Endothelial cell of umbilical vein (primary cell): Measurements from ENCODE around the gene RAD51B. TPM values are rescaled to one million over a fixed set of nuclear protein-coding genes. Genes with fewer than 3 reads are reported as not detected.

Source experiments
- BruUV-seq: library from RNA; stranded (reverse); fragments of 400-500 nt; replicated peaks from 2 replicates; lab custom pipeline; 2021; lab: Mats Ljungman, UMichigan
- CTCF ChIA-PET: fragments of 300-600, 350-600 bp; sonication (Branson Sonifier 250); formaldehyde crosslinking; loops from one replicate; lab custom pipeline; 2021; ENCODE audit warnings: antibody characterized with exemption, inconsistent platforms; lab: Charles Lee
- POLR2A ChIA-PET: fragments of 300-600, 350-600 bp; sonication (Branson Sonifier 250); formaldehyde crosslinking; loops from one replicate; lab custom pipeline; 2021; ENCODE audit warnings: antibody characterized with exemption, inconsistent platforms; lab: Charles Lee
- DNase-seq: peaks from one replicate; pipeline ENCODE4 v3.0.0-alpha.2; 2011; ENCODE audit warnings: low read depth, low spot score
- FAIRE-seq: peaks from 2 replicates; lab custom pipeline; 2011; peaks lifted over from hg19 to GRCh38; lab: Jason Lieb, UNC
- H2AFZ ChIP-seq: 2 replicates; pipeline ENCODE4 v1.6.0; 2012; ENCODE audit warnings: low read depth, low read length, control low read depth, inconsistent platforms
- H3K27ac ChIP-seq: 2 replicates; pipeline ENCODE4 v1.5.1; 2011; ENCODE audit warnings: low read depth, mild to moderate bottlenecking, control low read depth, low read length, moderate library complexity; ENCODE audit not compliant: insufficient read depth
- H3K27me3 ChIP-seq, 2 experiments: 2 replicates each; pipeline versions ENCODE4 v1.6.0 to v1.6.1; 2011; ENCODE audit warnings: low read length in 2 of 2, mixed read lengths in 1 of 2; ENCODE audit not compliant: control insufficient read depth in 2 of 2, insufficient read depth in 2 of 2
- H3K36me3 ChIP-seq, 2 experiments: 2 replicates in 1 of 2; 3 replicates in 1 of 2; pipeline ENCODE4 v1.5.1; 2011; ENCODE audit warnings: low read length in 2 of 2, mild to moderate bottlenecking in 1 of 2, moderate library complexity in 1 of 2; ENCODE audit not compliant: control insufficient read depth in 2 of 2, insufficient read depth in 2 of 2; ENCODE audit errors: extremely low read depth in 1 of 2
- H3K4me1 ChIP-seq: 3 replicates; pipeline ENCODE4 v1.5.1; 2011; ENCODE audit warnings: mild to moderate bottlenecking, low read length; ENCODE audit not compliant: control insufficient read depth, insufficient read depth; ENCODE audit errors: extremely low read depth
- H3K4me2 ChIP-seq: 2 replicates; pipeline ENCODE4 v1.6.1; 2011; ENCODE audit warnings: low read length, control low read depth, mixed read lengths; ENCODE audit not compliant: insufficient read depth
- H3K4me3 ChIP-seq, 3 experiments: fragments of 200-600 bp in 1 of 3; sonication (generic), shearing (Covaris generic) in 1 of 3; replicated peaks in 1 of 3; 2 replicates each; pipeline ENCODE4 v1.5.1; 2011 to 2016; ENCODE audit warnings: control low read depth in 3 of 3, low read length in 3 of 3, mild to moderate bottlenecking in 2 of 3, inconsistent platforms in 1 of 3, low read depth in 1 of 3, moderate library complexity in 1 of 3; ENCODE audit not compliant: insufficient read depth in 1 of 3
- H3K79me2 ChIP-seq: 2 replicates; pipeline ENCODE4 v1.6.0; 2012; ENCODE audit warnings: low read length, inconsistent platforms; ENCODE audit not compliant: control insufficient read depth, insufficient read depth
- H3K9ac ChIP-seq: replicated peaks from 2 replicates; pipeline ENCODE3; 2011; ENCODE audit warnings: low read length, control low read depth; ENCODE audit not compliant: insufficient read depth; ENCODE audit errors: extremely low read depth
- H3K9me1 ChIP-seq: replicated peaks from 3 replicates; pipeline ENCODE4 v1.6.0; 2011; ENCODE audit warnings: mild to moderate bottlenecking, low read length; ENCODE audit not compliant: control insufficient read depth, insufficient read depth; ENCODE audit errors: extremely low read depth
- H3K9me3 ChIP-seq: replicated peaks from 2 replicates; pipeline ENCODE4 v1.5.1; 2012; ENCODE audit warnings: low read length, inconsistent platforms; ENCODE audit not compliant: control insufficient read depth, insufficient read depth
- H4K20me1 ChIP-seq: replicated peaks from 2 replicates; pipeline ENCODE3; 2011; ENCODE audit warnings: mild to moderate bottlenecking, low read length; ENCODE audit not compliant: control insufficient read depth, insufficient read depth; ENCODE audit errors: extremely low read depth
- EZH2 ChIP-seq: IDR thresholded peaks from 2 replicates; pipeline ENCODE4 v1.6.1; 2012; ENCODE audit warnings: borderline replicate concordance, low read depth, mild to moderate bottlenecking, moderate library complexity, low read length, inconsistent platforms; ENCODE audit not compliant: severe bottlenecking
- FOS ChIP-seq: IDR thresholded peaks from 2 replicates; pipeline ENCODE4 v1.6.1; 2011; ENCODE audit warnings: mild to moderate bottlenecking, low read length, moderate library complexity, borderline replicate concordance; ENCODE audit not compliant: insufficient read depth
- GATA2 ChIP-seq: IDR thresholded peaks from 2 replicates; pipeline ENCODE4 v1.7.0; 2011; ENCODE audit warnings: low read depth, mild to moderate bottlenecking, moderate library complexity, mixed read lengths, low read length; ENCODE audit not compliant: insufficient read length, insufficient read depth
- JUN ChIP-seq: IDR thresholded peaks from 2 replicates; pipeline ENCODE4 v1.6.1; 2011; ENCODE audit warnings: borderline replicate concordance, low read depth; ENCODE audit not compliant: insufficient read length, insufficient read depth
- MYC ChIP-seq: IDR thresholded peaks from one replicate; pipeline ENCODE4 v1.6.1; 2011; ENCODE audit warnings: mild to moderate bottlenecking, low read depth, low read length
- POLR2A ChIP-seq: IDR thresholded peaks from 2 replicates; pipeline ENCODE4 v1.6.1; 2012; ENCODE audit warnings: low read depth, mild to moderate bottlenecking, control low read depth, low read length
- dilution Hi-C: fragments of 300-500 bp; cut with MboI; formaldehyde crosslinking; loops from one replicate; pipeline ENCODE4 v1.15.0; 2019; ENCODE audit warnings: low sequenced_read_pairs; ENCODE audit not compliant: extremely low pct_ligation_motif_present
- intact Hi-C: fragments of 100-400 bp; cut with micrococcal nuclease; formaldehyde crosslinking; loops from one replicate; pipeline ENCODE4 v1.10.0; 2022
- polyA plus RNA-seq, 4 experiments: library from polyadenylated mRNA; depleted of rRNA in 3 of 4; stranded (reverse) in 3 of 4; unstranded in 1 of 4; fragments of >200 nt; gene quantifications; 2 replicates each; pipeline versions ENCODE4 v1.2.1 to v1.2.3, GENCODE V29; 2011 to 2012; ENCODE audit warnings: missing spikeins in 1 of 4
- total RNA-seq: library from RNA; stranded (reverse); gene quantifications from 2 replicates; pipeline ENCODE4 v1.2.3, GENCODE V29; 2021
- TF ChIP-seq, protein P1 (sequence below), 2 donors: IDR thresholded peaks; 1 replicate in 1 of 2; 2 replicates in 1 of 2; pipeline ENCODE4 v1.5.1; 2011; ENCODE audit warnings: low read length in 2 of 2, mild to moderate bottlenecking in 2 of 2, moderate library complexity in 2 of 2, control low read depth in 1 of 2, inconsistent platforms in 1 of 2, low read depth in 1 of 2; ENCODE audit not compliant: insufficient read depth in 1 of 2; ENCODE audit errors: extremely low read depth in 1 of 2
- TF ChIP-seq, protein P2 (sequence below): IDR thresholded peaks from 2 replicates; pipeline ENCODE4 v1.6.1; 2011; ENCODE audit not compliant: insufficient read depth, insufficient read length

RAD51B gene
- total and polyA plus RNA-seq, 2 donors (not counting 3 experiments of a cell fraction or from before 2014, with no cell fraction given) = 3.9 to 19.0 TPM

DNA sequence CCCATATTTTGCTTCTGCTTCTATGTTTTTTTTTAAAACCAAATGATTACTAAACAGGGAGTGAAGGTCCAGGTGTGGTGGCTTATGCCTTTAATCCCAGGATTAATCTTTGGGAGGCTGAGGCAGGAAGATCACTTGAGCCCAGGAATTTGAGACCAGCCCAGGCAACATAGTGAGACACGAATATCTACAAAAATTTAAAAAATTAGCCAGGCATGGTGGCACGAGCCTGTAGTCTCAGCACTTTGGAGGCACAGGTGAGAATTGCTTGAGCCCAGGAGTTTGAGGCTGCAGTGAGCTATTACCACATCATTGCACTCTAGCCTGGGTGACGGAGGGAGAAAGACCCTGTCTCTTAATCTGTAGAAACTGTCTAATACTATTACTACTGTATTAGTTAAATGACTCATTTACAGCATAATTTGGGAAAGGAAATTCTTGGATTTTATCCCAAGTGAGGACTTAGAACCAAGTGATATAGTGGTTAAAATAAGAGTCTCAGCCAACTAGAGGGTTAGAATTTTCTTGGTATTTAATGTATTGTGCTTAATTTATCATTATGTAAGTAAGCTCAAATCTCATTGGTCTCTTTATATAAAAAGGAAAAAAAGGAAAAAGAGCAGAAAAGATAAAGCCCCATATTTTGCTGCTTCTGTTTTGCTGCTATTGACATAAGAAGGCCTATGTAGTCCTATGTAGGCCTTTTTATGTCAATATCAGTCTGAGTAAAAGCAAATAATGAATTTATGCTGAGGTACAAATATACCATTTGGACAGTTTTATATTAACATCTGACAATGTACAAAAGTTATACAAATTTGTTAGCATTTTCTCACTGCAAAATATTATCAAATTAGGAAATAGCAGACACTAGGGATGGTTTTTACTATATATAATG lies 163.4 kb downstream of the RAD51B start:
- dilution Hi-C loops (no loop called here), intact Hi-C loops (no loop called here)
- TF ChIP-seq, protein P1, sequence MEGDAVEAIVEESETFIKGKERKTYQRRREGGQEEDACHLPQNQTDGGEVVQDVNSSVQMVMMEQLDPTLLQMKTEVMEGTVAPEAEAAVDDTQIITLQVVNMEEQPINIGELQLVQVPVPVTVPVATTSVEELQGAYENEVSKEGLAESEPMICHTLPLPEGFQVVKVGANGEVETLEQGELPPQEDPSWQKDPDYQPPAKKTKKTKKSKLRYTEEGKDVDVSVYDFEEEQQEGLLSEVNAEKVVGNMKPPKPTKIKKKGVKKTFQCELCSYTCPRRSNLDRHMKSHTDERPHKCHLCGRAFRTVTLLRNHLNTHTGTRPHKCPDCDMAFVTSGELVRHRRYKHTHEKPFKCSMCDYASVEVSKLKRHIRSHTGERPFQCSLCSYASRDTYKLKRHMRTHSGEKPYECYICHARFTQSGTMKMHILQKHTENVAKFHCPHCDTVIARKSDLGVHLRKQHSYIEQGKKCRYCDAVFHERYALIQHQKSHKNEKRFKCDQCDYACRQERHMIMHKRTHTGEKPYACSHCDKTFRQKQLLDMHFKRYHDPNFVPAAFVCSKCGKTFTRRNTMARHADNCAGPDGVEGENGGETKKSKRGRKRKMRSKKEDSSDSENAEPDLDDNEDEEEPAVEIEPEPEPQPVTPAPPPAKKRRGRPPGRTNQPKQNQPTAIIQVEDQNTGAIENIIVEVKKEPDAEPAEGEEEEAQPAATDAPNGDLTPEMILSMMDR (IDR thresholded peaks at IDR 0.05; ENCODE audit: extremely low read depth in 1 of 2, insufficient read depth in 1 of 2, low read depth in 1 of 2, low read length in 2 of 2) = no peak
- no peak for TF ChIP-seq POLR2A
- TF ChIP-seq, protein P2, sequence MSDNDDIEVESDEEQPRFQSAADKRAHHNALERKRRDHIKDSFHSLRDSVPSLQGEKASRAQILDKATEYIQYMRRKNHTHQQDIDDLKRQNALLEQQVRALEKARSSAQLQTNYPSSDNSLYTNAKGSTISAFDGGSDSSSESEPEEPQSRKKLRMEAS = no peak
- TF ChIP-seq MYC = no peak
- TF ChIP-seq EZH2 = no peak
- TF ChIP-seq JUN = no peak
- TF ChIP-seq GATA2 = no peak
- no peak for TF ChIP-seq FOS
- H3K36me3 ChIP-seq = no peaks in the 10 kb centered on the region
- H4K20me1 ChIP-seq = no peaks in the 10 kb centered on the region
- no peaks in the 10 kb centered on the region for H3K9me3 ChIP-seq
- no peaks in the 10 kb centered on the region for H3K79me2 ChIP-seq
- BruUV-seq = no TSS peak
- no peak overlapping the region for H3K9ac ChIP-seq
- no peak for FAIRE-seq
- H3K27ac ChIP-seq = no peak overlapping the region
- ChIA-PET CTCF (interaction anchor here (0.5 to 0.7 kb wide), 2 partner anchors 21 to 39 kb away, joined by 3 to 4 read pairs; no protein-coding TSS in a partner anchor), POLR2A (no interaction called here)
- H2AFZ ChIP-seq = no peak overlapping the region
- no peaks in the 10 kb centered on the region for H3K4me1 ChIP-seq
- H3K4me3 ChIP-seq = no peak overlapping the region
- no peak overlapping the region for H3K4me2 ChIP-seq
- H3K27me3 ChIP-seq = no peaks in the 10 kb centered on the region
- no peak for DNase-seq
- no peaks in the 10 kb centered on the region for H3K9me1 ChIP-seq
